IMR-90 (cell line): ENCODE measurements around the gene UQCRQ. TPM values are rescaled to one million over a fixed set of nuclear protein-coding genes. Genes with fewer than 3 reads are reported as not detected.

Experiments used
- ATAC-seq: fragments of 200-7000 bp; cut with Tn5 transposase; 2 replicates; pipeline ENCODE4 v1.9.1; 2020; ENCODE audit warnings: low read depth, mild to moderate bottlenecking, moderate library complexity
- BruUV-seq: library from RNA; stranded (reverse); fragments of 400-500 nt; replicated peaks from 2 replicates; lab custom pipeline; 2021; lab: Mats Ljungman, UMichigan
- CTCF ChIA-PET: fragments of 300-600 bp; formaldehyde crosslinking; extraction: SDS; loops from one replicate; lab custom pipeline; 2021; ENCODE audit warnings: antibody characterized with exemption; lab: Yijun Ruan, JAX
- POLR2A ChIA-PET: fragments of 300-600 bp; sonication (Branson Sonifier 250); formaldehyde crosslinking; loops from one replicate; lab custom pipeline; 2022; ENCODE audit warnings: antibody characterized with exemption; ENCODE audit not compliant: unreplicated experiment; lab: Charles Lee
- DNase-seq: peaks from one replicate; pipeline ENCODE4 v3.0.0; 2013
- H2AFZ ChIP-seq: replicated peaks from 2 replicates; pipeline ENCODE3; 2013; ENCODE audit warnings: low read length, mild to moderate bottlenecking; ENCODE audit not compliant: poor library complexity
- H2AK5ac ChIP-seq: 2 replicates; pipeline ENCODE4 v1.6.1; 2013; ENCODE audit warnings: low read depth, low read length, inconsistent platforms
- H2AK9ac ChIP-seq: replicated peaks from 2 replicates; pipeline ENCODE3; 2013; ENCODE audit warnings: mild to moderate bottlenecking, low read depth, low read length, moderate library complexity; ENCODE audit not compliant: poor library complexity
- H2BK120ac ChIP-seq: 2 replicates; pipeline ENCODE4 v1.6.1; 2013; ENCODE audit warnings: low read depth, low read length, inconsistent platforms
- H2BK15ac ChIP-seq: 3 replicates; pipeline ENCODE4 v1.6.1; 2013; ENCODE audit warnings: low read depth, low read length, inconsistent platforms
- H2BK20ac ChIP-seq: 2 replicates; pipeline ENCODE4 v1.6.1; 2013; ENCODE audit warnings: low read depth, mild to moderate bottlenecking, inconsistent platforms, low read length, moderate library complexity
- H2BK5ac ChIP-seq: 2 replicates; pipeline ENCODE4 v1.6.1; 2013; ENCODE audit warnings: mild to moderate bottlenecking, low read depth, low read length, inconsistent platforms; ENCODE audit not compliant: poor library complexity, severe bottlenecking
- H3K14ac ChIP-seq: replicated peaks from 2 replicates; pipeline ENCODE4 v1.6.1; 2013; ENCODE audit warnings: low read depth, low read length, inconsistent platforms
- H3K18ac ChIP-seq: 2 replicates; pipeline ENCODE4 v1.6.1; 2013; ENCODE audit warnings: low read depth, low read length, control low read depth
- H3K23ac ChIP-seq: 2 replicates; pipeline ENCODE4 v1.6.1; 2013; ENCODE audit warnings: low read depth, low read length, inconsistent platforms
- H3K27ac ChIP-seq: 2 replicates; pipeline ENCODE4 v1.5.1; 2013; ENCODE audit warnings: mild to moderate bottlenecking, control low read depth, low read length; ENCODE audit not compliant: insufficient read depth
- H3K27me3 ChIP-seq: 2 replicates; pipeline ENCODE4 v1.6.1; 2013; ENCODE audit warnings: low read length; ENCODE audit not compliant: control insufficient read depth, insufficient read depth
- H3K36me3 ChIP-seq: 2 replicates; pipeline ENCODE4 v1.6.1; 2013; ENCODE audit warnings: low read length, mixed read lengths; ENCODE audit not compliant: control insufficient read depth, insufficient read depth
- H3K4ac ChIP-seq: 2 replicates; pipeline ENCODE4 v1.6.1; 2013; ENCODE audit warnings: low read depth, low read length, inconsistent platforms
- H3K4me1 ChIP-seq: 2 replicates; pipeline ENCODE4 v1.6.1; 2013; ENCODE audit warnings: low read length, mixed read lengths; ENCODE audit not compliant: control insufficient read depth, insufficient read depth
- H3K4me2 ChIP-seq: 2 replicates; pipeline ENCODE4 v1.6.1; 2013; ENCODE audit warnings: low read depth, mild to moderate bottlenecking, control low read depth, low read length, moderate library complexity
- H3K4me3 ChIP-seq: 2 replicates; pipeline ENCODE4 v1.5.1; 2013; ENCODE audit warnings: low read depth, mild to moderate bottlenecking, control low read depth, low read length, moderate library complexity; ENCODE audit not compliant: insufficient read depth
- H3K56ac ChIP-seq: 2 replicates; pipeline ENCODE4 v1.6.1; 2013; ENCODE audit warnings: low read length, inconsistent platforms; ENCODE audit not compliant: insufficient read depth; ENCODE audit errors: extremely low read depth
- H3K79me1 ChIP-seq, 2 experiments: 2 replicates each; pipeline ENCODE4 v1.6.1; 2013; ENCODE audit warnings: low read length in 2 of 2, inconsistent platforms in 1 of 2, low read depth in 1 of 2
- H3K9ac ChIP-seq: 2 replicates; pipeline ENCODE4 v1.6.1; 2013; ENCODE audit warnings: low read depth, low read length, control low read depth
- H3K9me1 ChIP-seq: 2 replicates; pipeline ENCODE4 v1.6.1; 2013; ENCODE audit warnings: low read length, inconsistent platforms; ENCODE audit not compliant: insufficient read depth
- H3K9me3 ChIP-seq: 2 replicates; pipeline ENCODE4 v1.6.1; 2013; ENCODE audit warnings: low read length; ENCODE audit not compliant: control insufficient read depth, insufficient read depth
- H4K20me1 ChIP-seq: 2 replicates; pipeline ENCODE4 v1.6.1; 2013; ENCODE audit warnings: low read length, inconsistent platforms; ENCODE audit not compliant: insufficient read depth
- H4K5ac ChIP-seq: 2 replicates; pipeline ENCODE4 v1.6.1; 2013; ENCODE audit warnings: mild to moderate bottlenecking, low read depth, low read length, control low read depth
- H4K8ac ChIP-seq, 2 experiments: 2 replicates each; pipeline ENCODE4 v1.6.1; 2013; ENCODE audit warnings: low read depth in 2 of 2, low read length in 2 of 2, control low read depth in 1 of 2, inconsistent platforms in 1 of 2
- H4K91ac ChIP-seq: 2 replicates; pipeline ENCODE4 v1.6.1; 2013; ENCODE audit warnings: low read depth, low read length, inconsistent platforms; ENCODE audit not compliant: insufficient read depth
- BHLHE40 ChIP-seq: fragments of 150-350 bp; IDR thresholded peaks from 2 replicates; pipeline ENCODE4 v1.6.1; 2016; ENCODE audit warnings: mild to moderate bottlenecking, low read depth, low read length
- CEBPB ChIP-seq: IDR thresholded peaks from 2 replicates; pipeline ENCODE4 v1.6.1; 2012; ENCODE audit warnings: low read depth, low read length, improper control_type of control experiment
- CHD1 ChIP-seq: IDR thresholded peaks from 2 replicates; pipeline ENCODE4 v1.6.1; 2012; ENCODE audit warnings: low read depth, low read length, improper control_type of control experiment
- FOS ChIP-seq: fragments of 150-350 bp; IDR thresholded peaks from 2 replicates; pipeline ENCODE4 v1.6.1; 2016; ENCODE audit warnings: low read depth, low read length
- MAFK ChIP-seq: IDR thresholded peaks from 2 replicates; pipeline ENCODE4 v1.6.1; 2012; ENCODE audit warnings: low read depth, low read length, improper control_type of control experiment
- MAZ ChIP-seq: IDR thresholded peaks from 2 replicates; pipeline ENCODE4 v1.6.1; 2012; ENCODE audit warnings: low read depth, mild to moderate bottlenecking, low read length, improper control_type of control experiment, moderate library complexity, borderline replicate concordance
- MXI1 ChIP-seq: IDR thresholded peaks from 2 replicates; pipeline ENCODE4 v1.6.1; 2012; ENCODE audit warnings: low read depth, mild to moderate bottlenecking, low read length, moderate library complexity, borderline replicate concordance
- NFE2L2 ChIP-seq: fragments of 150-350 bp; IDR thresholded peaks from 2 replicates; pipeline ENCODE4 v1.6.1; 2016; ENCODE audit warnings: low read depth, mild to moderate bottlenecking, low read length
- POLR2A ChIP-seq: IDR thresholded peaks from 2 replicates; pipeline ENCODE4 v1.6.1; 2012; ENCODE audit warnings: mild to moderate bottlenecking, low read depth, low read length
- RAD21 ChIP-seq: IDR thresholded peaks from 2 replicates; pipeline ENCODE4 v1.6.1; 2012; ENCODE audit warnings: low read length, improper control_type of control experiment
- RFX5 ChIP-seq: IDR thresholded peaks from 2 replicates; pipeline ENCODE4 v1.8.0; 2012; ENCODE audit warnings: low read depth, mild to moderate bottlenecking, low read length, moderate library complexity
- SMC3 ChIP-seq: fragments of 150-350 bp; IDR thresholded peaks from 2 replicates; pipeline ENCODE4 v1.6.1; 2016; ENCODE audit warnings: low read depth, mild to moderate bottlenecking, antibody characterized with exemption, low read length, moderate library complexity
- USF2 ChIP-seq: fragments of 150-350 bp; IDR thresholded peaks from 2 replicates; pipeline ENCODE4 v1.6.1; 2017; ENCODE audit warnings: mild to moderate bottlenecking, antibody characterized with exemption, low read length, low read depth
- WGBS, 2 experiments: methylation state at CpG; one replicate each; pipeline versions ENCODE4 v1.1.5 to v1.1.7; 2013; ENCODE audit warnings: missing lambda C conversion rate in 2 of 2; ENCODE audit not compliant: insufficient read length in 1 of 2; ENCODE audit errors: extremely low coverage in 2 of 2; 5-methylcytosine and 5-hydroxymethylcytosine counted together
- dilution Hi-C: fragments of 300-500 bp; cut with HindIII; formaldehyde crosslinking; loops from one replicate; pipeline ENCODE4 v1.14.3; 2018; ENCODE audit warnings: low sequenced_read_pairs; ENCODE audit not compliant: unreplicated experiment
- in situ Hi-C: fragments of 300-500 bp; cut with MboI; formaldehyde crosslinking; loops from 3 replicates; pipeline ENCODE4 v1.14.3; 2019; ENCODE audit warnings: low sequenced_read_pairs, inconsistent platforms, mixed read lengths
- intact Hi-C: fragments of 100-400 bp; cut with micrococcal nuclease; formaldehyde crosslinking; loops from 2 replicates; pipeline ENCODE4 v1.10.0; 2022
- polyA plus RNA-seq, 3 experiments: library from polyadenylated mRNA; depleted of rRNA; stranded (reverse); fragments of >200 nt; gene quantifications; 2 replicates each; pipeline ENCODE4 v1.2.3, GENCODE V29; 2012; ENCODE audit warnings: low replicate concordance in 1 of 3
- total RNA-seq: library from RNA; depleted of rRNA; stranded (reverse); fragments of >200 nt; gene quantifications from 2 replicates; pipeline ENCODE4 v1.2.3, GENCODE V29; 2012
- TF ChIP-seq, protein P1 (sequence below): conservative IDR thresholded peaks from 2 replicates; pipeline ENCODE4 v1.5.1; 2012; ENCODE audit warnings: mild to moderate bottlenecking, low read depth, low read length, improper control_type of control experiment
- TF ChIP-seq, protein P2 (sequence below): fragments of 150-350 bp; IDR thresholded peaks from 2 replicates; pipeline ENCODE4 v1.6.1; 2016; ENCODE audit warnings: low read depth, mild to moderate bottlenecking, low read length, moderate library complexity, borderline replicate concordance

Gene UQCRQ
- total and polyA plus RNA-seq, 2 of the 4 experiments (the other 2 are of a cell fraction): 73.7 to 292 TPM

DNA sequence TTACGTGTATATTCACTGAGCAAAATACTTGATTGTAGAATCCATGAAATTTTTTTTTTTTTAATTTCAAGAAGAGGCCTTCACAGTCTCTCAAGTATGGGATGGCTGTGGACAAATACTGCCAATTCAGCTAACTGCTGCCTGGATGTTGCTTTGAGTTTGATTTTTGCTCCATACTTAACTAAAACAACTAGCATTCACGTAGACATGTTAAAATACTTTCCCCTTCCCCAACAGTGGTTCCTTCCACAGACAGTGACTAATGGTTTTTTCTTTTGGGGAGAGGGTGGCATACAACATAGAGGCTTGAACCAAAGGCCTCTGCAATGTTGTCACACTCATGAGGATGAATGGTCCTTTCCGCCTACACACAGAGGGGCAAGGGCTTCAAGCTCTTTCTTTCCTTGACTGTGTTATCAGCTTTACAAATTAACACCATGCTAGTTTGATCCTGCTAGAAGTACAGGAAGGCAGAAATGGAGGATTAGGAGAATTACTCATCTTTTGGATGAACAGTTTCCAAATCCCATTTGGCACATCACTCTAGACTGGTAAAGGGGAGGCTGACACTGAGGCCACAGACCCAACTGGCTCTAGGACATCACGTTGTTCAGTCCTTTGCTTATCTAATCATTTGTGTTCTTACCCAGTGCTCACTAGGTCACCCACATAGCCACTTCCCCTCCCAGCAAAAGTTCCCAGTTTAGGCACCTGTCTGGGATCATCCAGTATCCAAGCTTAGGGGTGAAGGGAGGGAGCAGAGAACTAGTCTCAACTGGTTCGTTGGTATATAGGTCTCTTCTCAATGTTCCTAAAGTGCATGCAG lies 5.2 kb downstream of the UQCRQ start:
- ChIA-PET CTCF (interaction anchor here (0.7 to 1.3 kb wide), 2 partner anchors 8 to 42 kb away, joined by 3 to 4 read pairs; partner anchors contain the start of gene SHROOM1), POLR2A (no interaction called here)
- Histone ChIP-seq H2BK20ac (no peak overlapping the region), H4K91ac (no peak overlapping the region), H4K8ac (no peak overlapping the region), H3K4me2 (no peak overlapping the region), H3K4me3 (no peak overlapping the region), H2BK120ac (no peak overlapping the region), H2BK5ac (no peak overlapping the region), H3K9ac (no peak overlapping the region), H2AFZ (no peak overlapping the region), H3K23ac (no peak overlapping the region), H3K56ac (no peak overlapping the region), H2AK5ac (no peak overlapping the region), H3K18ac (no peak overlapping the region), H3K27ac (no peak overlapping the region), H4K20me1 (peaks cover 14% of the 10 kb centered on the region; the same call in 1 of the 2 replicates), H3K9me3 (no peaks in the 10 kb centered on the region), H3K27me3 (no peaks in the 10 kb centered on the region), H3K4ac (no peak overlapping the region), H3K14ac (no peak overlapping the region), H4K5ac (no peak overlapping the region), H3K4me1 (no peaks in the 10 kb centered on the region), H3K79me1 (peaks cover 9 to 57% of the 10 kb centered on the region in 2 experiments), H2AK9ac (no peak overlapping the region), H2BK15ac (no peak overlapping the region), H3K36me3 (peaks cover 33% of the 10 kb centered on the region), H3K9me1 (peaks cover 13% of the 10 kb centered on the region; the same call in 1 of the 2 replicates)
- WGBS, 2 experiments: 100% methylated on average over 1 of the region's 5 CpGs; no CpG with 5 or more reads in 1 of the 2 experiments
- ATAC-seq: no peak
- intact Hi-C loops (no loop called here), dilution Hi-C loops (no loop called here), in situ Hi-C loops (no loop called here)
- BruUV-seq: no TSS peak
- no peak for DNase-seq
- TF ChIP-seq CHD1 (no peak), RAD21 (no peak), MXI1 (no peak), MAZ (no peak), BHLHE40 (no peak), USF2 (no peak), CEBPB (no peak), POLR2A (no peak), NFE2L2 (no peak), RFX5 (no peak), MAFK (no peak), FOS (no peak), SMC3 (no peak)
- TF ChIP-seq, protein P1, sequence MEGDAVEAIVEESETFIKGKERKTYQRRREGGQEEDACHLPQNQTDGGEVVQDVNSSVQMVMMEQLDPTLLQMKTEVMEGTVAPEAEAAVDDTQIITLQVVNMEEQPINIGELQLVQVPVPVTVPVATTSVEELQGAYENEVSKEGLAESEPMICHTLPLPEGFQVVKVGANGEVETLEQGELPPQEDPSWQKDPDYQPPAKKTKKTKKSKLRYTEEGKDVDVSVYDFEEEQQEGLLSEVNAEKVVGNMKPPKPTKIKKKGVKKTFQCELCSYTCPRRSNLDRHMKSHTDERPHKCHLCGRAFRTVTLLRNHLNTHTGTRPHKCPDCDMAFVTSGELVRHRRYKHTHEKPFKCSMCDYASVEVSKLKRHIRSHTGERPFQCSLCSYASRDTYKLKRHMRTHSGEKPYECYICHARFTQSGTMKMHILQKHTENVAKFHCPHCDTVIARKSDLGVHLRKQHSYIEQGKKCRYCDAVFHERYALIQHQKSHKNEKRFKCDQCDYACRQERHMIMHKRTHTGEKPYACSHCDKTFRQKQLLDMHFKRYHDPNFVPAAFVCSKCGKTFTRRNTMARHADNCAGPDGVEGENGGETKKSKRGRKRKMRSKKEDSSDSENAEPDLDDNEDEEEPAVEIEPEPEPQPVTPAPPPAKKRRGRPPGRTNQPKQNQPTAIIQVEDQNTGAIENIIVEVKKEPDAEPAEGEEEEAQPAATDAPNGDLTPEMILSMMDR: no peak
- TF ChIP-seq, protein P2, sequence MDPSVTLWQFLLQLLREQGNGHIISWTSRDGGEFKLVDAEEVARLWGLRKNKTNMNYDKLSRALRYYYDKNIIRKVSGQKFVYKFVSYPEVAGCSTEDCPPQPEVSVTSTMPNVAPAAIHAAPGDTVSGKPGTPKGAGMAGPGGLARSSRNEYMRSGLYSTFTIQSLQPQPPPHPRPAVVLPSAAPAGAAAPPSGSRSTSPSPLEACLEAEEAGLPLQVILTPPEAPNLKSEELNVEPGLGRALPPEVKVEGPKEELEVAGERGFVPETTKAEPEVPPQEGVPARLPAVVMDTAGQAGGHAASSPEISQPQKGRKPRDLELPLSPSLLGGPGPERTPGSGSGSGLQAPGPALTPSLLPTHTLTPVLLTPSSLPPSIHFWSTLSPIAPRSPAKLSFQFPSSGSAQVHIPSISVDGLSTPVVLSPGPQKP: no peak
